Measurements from ENCODE around the gene PAFAH1B1.

GRCh38 chr17:2594722-2595599, 1.5 kb downstream of the PAFAH1B1 start:
- TF ChIP-seq CTCF (IDR thresholded peaks at IDR 0.05) = no peak
- no peak for TF ChIP-seq POLR2A (IDR thresholded peaks at IDR 0.05)
- TF ChIP-seq POLR2AphosphoS5 (IDR thresholded peaks at IDR 0.05) = no peak
- no peak for TF ChIP-seq EP300 (IDR thresholded peaks at IDR 0.05; ENCODE audit: low read depth)

Data from transverse colon (tissue), 4 donors.